ENCODE measurements around the gene HSDL2. TPM values are rescaled to one million over a fixed set of nuclear protein-coding genes. Genes with fewer than 3 reads are reported as not detected.
A peak's percentile ranks its signal among the peaks of the same experiment; 100 is the strongest.

Gene HSDL2
- total and polyA plus RNA-seq, 10 of the 15 experiments (the other 5 are each of a cell fraction or from before 2014, with no cell fraction given) = 20.9 to 46.1 (median 27.0) TPM

DNA sequence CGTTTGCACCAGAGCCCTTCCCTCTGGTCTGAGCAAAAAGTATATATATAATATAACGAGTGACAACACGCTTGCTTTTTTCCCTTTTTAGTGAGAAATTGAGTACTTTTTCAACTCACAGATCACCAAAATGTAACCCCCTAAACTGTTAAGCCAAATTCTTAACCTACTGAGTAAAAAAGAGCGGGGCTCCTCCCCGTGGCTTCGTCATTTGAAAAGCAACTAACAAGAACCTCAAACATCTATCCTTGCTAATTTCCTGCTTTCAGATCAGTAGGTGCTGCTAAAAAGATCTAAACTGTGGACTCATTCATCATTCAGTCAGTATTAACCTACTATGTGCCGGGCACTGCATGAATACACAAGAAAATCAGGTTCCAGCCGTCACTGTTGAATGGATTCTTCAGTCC lies 45.5 kb upstream of the HSDL2 start (continued):
- 0 out of 2 replicates have a peak, but pooled peaks have one; percentile 14 for TF ChIP-seq MTA2 (IDR thresholded peaks at IDR 0.05; ENCODE audit: low read depth)

GRCh38 chr9:112337547-112337946 lies 42.4 kb upstream of the HSDL2 start:
- Histone ChIP-seq H3K79me2 (ENCODE audit: control insufficient read depth, insufficient read depth, low read length) (peaks cover 6% of the 10 kb centered on the region), H3K4me1 (ENCODE audit: control insufficient read depth, insufficient read depth, low read length) (peaks cover 4% of the 10 kb centered on the region; the same call in 1 of the 2 replicates), H3K27ac (ENCODE audit: control insufficient read depth, insufficient read depth) (no peak overlapping the region), H3K36me3 (ENCODE audit: control insufficient read depth in 2 of 2, insufficient read depth in 2 of 2, low read length in 1 of 2) (no peaks in the 10 kb centered on the region), H3K9me3 (replicated peaks; ENCODE audit: control insufficient read depth, insufficient read depth, low read length) (no peaks in the 10 kb centered on the region), H3K9ac (ENCODE audit: control insufficient read depth, insufficient read depth, low read length) (no peak overlapping the region), H3K4me2 (ENCODE audit: control insufficient read depth, insufficient read depth) (no peak overlapping the region), H2AFZ (ENCODE audit: control insufficient read depth, low read depth, low read length) (no peak overlapping the region), H3K27me3 (replicated peaks in 1 of 2; ENCODE audit: control insufficient read depth in 2 of 2, insufficient read depth in 2 of 2, low read length in 1 of 2) (no peaks in the 10 kb centered on the region), H3K4me3 (no peak overlapping the region), H4K20me1 (ENCODE audit: control insufficient read depth, insufficient read depth) (no peaks in the 10 kb centered on the region)
- DNase-seq (ENCODE audit: low read depth, low spot score) (no peak), FAIRE-seq (no peak), ATAC-seq (no peak)
- no peak for TF ChIP-seq CHD1 (IDR thresholded peaks at IDR 0.05; ENCODE audit: low read depth, low read length)
- TF ChIP-seq NR2C2 (IDR thresholded peaks at IDR 0.05; ENCODE audit: borderline replicate concordance, control insufficient read depth, insufficient read length, low read depth) = no peak
- TF ChIP-seq TCF3 (IDR thresholded peaks at IDR 0.05; ENCODE audit: borderline replicate concordance, insufficient read depth, low read depth, low read length) = no peak
- TF ChIP-seq BHLHE40 (IDR thresholded peaks at IDR 0.05; ENCODE audit: borderline replicate concordance in 1 of 2, low read depth in 2 of 2, low read length in 1 of 2) = no peak
- TF ChIP-seq RFX5 (IDR thresholded peaks at IDR 0.05; ENCODE audit: low read depth, low read length) = no peak
- TF ChIP-seq NRF1 (conservative IDR thresholded peaks at IDR 0.05; ENCODE audit: low read depth, low read length) = no peak
- no peak for TF ChIP-seq IKZF1 (conservative IDR thresholded peaks at IDR 0.05)
- TF ChIP-seq SMC3 (IDR thresholded peaks at IDR 0.05; ENCODE audit: borderline replicate concordance, low read length) = no peak
- TF ChIP-seq, protein P1, sequence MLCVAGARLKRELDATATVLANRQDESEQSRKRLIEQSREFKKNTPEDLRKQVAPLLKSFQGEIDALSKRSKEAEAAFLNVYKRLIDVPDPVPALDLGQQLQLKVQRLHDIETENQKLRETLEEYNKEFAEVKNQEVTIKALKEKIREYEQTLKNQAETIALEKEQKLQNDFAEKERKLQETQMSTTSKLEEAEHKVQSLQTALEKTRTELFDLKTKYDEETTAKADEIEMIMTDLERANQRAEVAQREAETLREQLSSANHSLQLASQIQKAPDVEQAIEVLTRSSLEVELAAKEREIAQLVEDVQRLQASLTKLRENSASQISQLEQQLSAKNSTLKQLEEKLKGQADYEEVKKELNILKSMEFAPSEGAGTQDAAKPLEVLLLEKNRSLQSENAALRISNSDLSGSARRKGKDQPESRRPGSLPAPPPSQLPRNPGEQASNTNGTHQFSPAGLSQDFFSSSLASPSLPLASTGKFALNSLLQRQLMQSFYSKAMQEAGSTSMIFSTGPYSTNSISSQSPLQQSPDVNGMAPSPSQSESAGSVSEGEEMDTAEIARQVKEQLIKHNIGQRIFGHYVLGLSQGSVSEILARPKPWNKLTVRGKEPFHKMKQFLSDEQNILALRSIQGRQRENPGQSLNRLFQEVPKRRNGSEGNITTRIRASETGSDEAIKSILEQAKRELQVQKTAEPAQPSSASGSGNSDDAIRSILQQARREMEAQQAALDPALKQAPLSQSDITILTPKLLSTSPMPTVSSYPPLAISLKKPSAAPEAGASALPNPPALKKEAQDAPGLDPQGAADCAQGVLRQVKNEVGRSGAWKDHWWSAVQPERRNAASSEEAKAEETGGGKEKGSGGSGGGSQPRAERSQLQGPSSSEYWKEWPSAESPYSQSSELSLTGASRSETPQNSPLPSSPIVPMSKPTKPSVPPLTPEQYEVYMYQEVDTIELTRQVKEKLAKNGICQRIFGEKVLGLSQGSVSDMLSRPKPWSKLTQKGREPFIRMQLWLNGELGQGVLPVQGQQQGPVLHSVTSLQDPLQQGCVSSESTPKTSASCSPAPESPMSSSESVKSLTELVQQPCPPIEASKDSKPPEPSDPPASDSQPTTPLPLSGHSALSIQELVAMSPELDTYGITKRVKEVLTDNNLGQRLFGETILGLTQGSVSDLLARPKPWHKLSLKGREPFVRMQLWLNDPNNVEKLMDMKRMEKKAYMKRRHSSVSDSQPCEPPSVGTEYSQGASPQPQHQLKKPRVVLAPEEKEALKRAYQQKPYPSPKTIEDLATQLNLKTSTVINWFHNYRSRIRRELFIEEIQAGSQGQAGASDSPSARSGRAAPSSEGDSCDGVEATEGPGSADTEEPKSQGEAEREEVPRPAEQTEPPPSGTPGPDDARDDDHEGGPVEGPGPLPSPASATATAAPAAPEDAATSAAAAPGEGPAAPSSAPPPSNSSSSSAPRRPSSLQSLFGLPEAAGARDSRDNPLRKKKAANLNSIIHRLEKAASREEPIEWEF (IDR thresholded peaks at IDR 0.05; ENCODE audit: insufficient replicate concordance, low read depth, low read length) = no peak
- TF ChIP-seq IKZF2 (IDR thresholded peaks at IDR 0.05) = no peak
- no peak for TF ChIP-seq POU2F2 (IDR thresholded peaks at IDR 0.05; ENCODE audit: borderline replicate concordance, low read depth, low read length)
- TF ChIP-seq MYB (IDR thresholded peaks at IDR 0.05; ENCODE audit: borderline replicate concordance, low read depth, low read length) = no peak
- no peak for TF ChIP-seq SIN3A (IDR thresholded peaks at IDR 0.05; ENCODE audit: low read depth, low read length)
- no peak for TF ChIP-seq SREBF2 (IDR thresholded peaks at IDR 0.05; ENCODE audit: low read length)
- TF ChIP-seq, protein P2, sequence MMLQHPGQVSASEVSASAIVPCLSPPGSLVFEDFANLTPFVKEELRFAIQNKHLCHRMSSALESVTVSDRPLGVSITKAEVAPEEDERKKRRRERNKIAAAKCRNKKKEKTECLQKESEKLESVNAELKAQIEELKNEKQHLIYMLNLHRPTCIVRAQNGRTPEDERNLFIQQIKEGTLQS (IDR thresholded peaks at IDR 0.05; ENCODE audit: borderline replicate concordance, extremely low read depth, low read depth, low read length) = no peak
- TF ChIP-seq GATAD2B (conservative IDR thresholded peaks at IDR 0.05; ENCODE audit: low read depth) = no peak
- ChIA-PET RAD21 (ENCODE audit: unreplicated experiment) (interaction anchor here (0.8 to 1.0 kb wide), 2 partner anchors 224 to 249 kb away, joined by 3 read pairs; no protein-coding TSS in a partner anchor), CTCF (interaction anchor here (0.6 to 2.5 kb wide), 9 partner anchors 8 to 504 kb away, joined by 3 to 9 read pairs (median 4); no protein-coding TSS in a partner anchor), SMC1A (ENCODE audit: uncharacterized antibody, unreplicated experiment) (interaction anchor here (0.9 to 1.7 kb wide), 3 partner anchors 23 to 256 kb away, joined by 3 to 8 read pairs (median 5); no protein-coding TSS in a partner anchor), POLR2A (no interaction called here)
- BruUV-seq (replicated peaks) = no TSS peak
- in situ Hi-C loops (cut with MboI) = no loop called here
- WGBS (ENCODE audit: insufficient coverage, insufficient replicate concordance, low lambda C conversion rate, missing lambda C conversion rate) = 41% methylated on average over 1 of the region's 1 CpG
- intact Hi-C loops (cut with micrococcal nuclease; ENCODE audit: unreplicated experiment) = no loop called here
